Stimulated activated CD8-positive, alpha-beta memory T cell treated with anti-CD3 and anti-CD28 coated beads, Interleukin-15, amount 100 ng/mL, for 4 hours (primary cell): Measurements from ENCODE around the gene DLG5.

Experiments used
- DNase-seq, 2 donors: peaks; one replicate each; pipeline ENCODE4 v3.0.0-alpha.2; 2020; ENCODE audit warnings: low read depth in 2 of 2

The DLG5 gene

DNA sequence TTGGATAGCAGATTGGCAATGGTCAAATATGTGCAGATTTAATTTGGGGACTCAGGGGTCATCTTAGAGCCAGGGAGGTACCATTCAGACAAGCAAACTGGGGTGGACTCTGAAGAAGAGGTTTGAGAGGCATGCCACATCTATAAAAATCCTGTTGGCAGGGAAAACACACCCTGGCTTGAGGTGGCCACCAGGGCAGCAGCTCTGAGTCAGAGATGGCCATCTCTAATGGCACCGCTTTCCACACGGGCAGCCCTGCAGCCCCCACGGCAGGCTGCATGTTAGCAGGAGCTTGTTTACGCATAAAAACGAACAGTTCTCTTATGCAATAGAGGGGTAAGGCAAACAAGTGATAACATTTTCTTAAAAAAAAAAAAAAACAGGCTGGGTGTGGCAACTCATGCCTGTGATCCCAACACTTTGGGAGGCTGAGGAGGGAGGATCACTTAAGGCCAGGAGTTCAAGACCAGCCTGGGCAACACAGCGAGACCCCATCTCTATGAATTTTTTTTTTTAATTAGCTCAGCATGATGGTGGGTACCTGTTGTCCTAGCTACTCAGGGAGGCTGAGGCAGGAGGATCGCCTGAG is 14.9 kb downstream of the DLG5 start:
- DNase-seq: no peak

DNA sequence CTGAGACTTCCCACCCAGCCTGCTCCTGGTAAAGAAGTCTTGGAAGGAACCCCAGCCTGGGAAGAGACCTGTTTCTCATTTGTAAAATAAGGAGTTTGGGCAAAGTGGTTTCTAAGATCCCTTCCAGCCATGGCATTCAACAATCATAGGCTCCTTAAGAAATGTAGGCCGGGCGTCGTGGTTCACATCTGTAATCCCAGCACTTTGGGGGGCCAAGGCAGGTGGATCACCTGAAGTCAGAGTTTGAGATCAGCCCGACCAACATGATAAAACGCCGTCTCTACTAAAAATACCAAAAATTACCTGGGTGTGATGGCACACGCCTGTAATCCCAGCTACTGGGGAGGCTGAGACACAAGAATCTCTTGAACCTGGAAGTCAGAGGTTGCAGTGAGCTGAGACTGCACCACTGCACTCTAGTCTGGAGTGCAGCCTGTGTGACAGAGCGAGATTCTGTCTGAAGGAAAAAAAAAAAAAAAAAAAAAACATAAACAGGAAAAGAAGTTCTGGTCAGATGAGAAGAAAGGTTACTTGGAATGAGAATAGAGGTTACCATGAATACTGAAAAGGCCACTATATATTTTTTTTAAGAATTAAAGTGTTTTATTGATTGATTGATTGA is 15.9 kb downstream of the DLG5 start:
- no peak for DNase-seq

DNA sequence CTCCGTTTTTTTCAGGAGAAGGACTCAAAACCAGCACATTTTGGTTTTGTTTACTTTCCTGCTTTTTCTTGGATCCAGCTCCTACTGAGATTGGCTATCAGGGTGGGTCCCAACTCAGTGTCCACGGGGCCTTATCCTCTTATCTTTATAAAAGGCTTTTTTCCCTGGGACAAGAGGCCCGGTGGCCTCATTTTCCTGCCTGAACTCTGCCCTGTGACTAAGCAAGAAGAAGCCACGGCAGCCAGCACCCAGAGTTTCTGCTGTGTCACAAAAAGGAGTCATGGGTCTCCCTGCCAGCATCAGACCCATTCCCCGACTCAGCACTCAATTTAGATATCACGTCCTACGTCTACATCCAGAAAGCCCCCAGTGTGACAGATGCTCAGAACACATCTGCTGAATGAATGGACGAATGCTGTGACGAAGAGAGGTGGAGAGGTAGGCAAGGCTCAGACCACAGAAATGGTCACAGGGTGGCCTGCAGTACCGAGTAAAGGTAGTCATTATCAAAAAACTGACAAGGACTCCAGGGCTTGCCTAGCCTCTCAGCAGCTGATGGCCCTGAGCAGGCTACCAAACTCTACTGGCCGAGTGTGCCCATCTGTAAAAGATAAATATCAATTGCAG is 16.7 kb downstream of the DLG5 start:
- DNase-seq: no peak

DNA sequence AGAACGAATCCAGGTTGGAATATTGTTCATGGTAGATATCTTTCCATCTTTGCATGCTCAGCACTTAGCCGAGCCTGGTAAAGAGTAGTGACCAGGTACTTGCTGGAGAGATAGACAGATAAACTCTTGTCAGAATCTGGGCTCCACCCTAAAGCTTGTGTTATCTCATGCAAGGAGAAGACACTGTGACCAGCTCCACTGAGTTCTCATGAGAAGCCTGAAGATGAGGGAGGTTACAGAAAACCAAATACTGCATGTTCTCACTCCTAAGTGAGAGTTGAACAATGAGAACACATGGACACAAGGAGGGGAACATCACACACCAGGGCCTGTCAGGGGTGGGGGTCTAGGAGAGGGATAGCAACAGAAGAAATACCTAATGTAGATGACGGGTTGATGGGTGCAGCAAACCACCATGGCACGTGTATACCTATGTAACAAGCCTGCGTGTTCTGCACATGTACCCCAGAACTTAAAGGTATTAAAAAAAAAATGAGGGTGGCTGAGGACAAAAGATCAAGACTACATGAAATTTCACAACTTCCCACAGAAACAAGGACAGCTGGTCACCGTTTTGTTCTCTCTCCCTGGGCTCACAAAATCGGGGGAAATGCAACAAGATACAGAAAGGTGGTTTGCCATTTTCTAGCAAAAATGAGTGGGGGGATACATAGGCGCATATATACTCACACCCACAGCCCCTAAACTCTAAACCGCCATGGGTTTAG is 17.4 kb downstream of the DLG5 start:
- no peak for DNase-seq

DNA sequence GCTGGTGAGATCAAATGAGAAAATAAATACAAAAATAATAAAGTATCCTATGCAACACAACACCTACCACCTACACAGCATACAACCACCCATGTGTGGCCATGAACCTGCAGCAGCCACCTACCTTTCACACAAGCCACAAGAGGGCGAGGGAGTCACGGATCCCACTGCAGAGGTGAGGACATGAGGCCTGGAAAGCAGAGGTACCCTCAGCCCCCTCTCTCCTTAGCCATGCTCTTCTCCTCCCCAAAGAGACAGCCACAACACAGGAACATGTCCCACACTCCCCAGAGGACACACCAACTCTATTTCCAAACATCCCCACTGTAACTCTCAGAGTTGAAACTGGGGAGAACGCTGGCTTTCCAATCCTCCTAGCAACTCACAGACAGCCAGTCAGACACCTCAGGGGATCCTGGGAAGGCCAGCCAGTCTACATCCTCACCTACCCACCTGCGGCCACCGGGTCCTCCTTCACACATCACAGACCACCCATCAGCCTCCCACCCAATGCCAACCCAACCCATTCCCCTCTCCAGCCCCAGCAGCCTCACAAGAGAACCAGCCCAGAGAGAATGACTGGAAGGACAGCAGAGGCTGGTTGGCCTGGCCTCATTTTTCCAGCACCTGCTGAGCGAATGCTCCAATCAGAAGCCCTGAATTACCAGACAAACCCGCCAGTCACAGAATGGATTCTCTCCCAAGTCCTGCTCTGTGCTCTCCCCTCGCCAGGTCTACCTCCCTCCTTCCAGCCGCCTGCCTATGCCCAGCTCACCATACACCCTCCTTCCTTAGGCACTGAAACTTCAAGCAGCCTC is 18.4 kb downstream of the DLG5 start:
- DNase-seq: no peak

DNA sequence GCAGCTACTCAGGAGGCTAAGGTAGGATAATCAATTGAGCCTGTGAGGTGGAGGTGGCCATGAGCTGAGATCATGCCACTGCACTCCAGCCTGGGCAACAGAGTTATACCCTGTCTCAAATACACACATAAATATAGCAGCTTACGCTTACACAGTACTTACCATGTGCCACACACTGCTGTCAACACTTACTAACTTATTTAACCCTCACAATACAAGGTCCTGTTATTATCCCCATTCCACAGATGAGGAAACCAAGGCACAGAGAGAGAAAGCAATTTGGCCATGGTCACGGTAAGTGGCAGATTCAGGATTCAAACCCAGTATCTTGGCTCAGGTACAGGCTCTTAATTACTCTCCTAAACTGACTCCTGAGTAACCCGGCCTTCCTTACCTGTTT is 19.1 kb downstream of the DLG5 start:
- no peak for DNase-seq

DNA sequence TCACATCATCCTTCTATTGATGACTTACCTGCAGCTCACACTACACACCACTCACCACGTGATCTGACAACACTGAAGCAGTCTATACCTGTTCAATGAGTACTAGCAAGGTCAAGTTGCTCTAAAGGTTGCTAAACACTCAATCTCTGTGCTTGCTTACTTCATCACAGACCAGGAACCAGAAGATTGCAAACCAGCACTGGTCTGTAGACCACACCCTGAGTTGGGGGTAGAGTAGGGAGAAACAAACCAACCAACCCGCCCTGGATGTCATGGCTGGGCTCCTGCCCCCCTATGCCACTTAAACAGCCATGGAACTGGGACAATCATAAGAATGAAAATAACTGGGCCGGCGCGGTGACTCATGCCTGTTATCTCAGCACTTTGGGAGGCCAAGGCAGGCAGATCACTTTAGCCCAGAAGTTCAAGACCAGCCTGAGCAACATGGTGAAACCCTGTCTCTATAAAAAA is 19.6 kb downstream of the DLG5 start:
- DNase-seq: no peak

DNA sequence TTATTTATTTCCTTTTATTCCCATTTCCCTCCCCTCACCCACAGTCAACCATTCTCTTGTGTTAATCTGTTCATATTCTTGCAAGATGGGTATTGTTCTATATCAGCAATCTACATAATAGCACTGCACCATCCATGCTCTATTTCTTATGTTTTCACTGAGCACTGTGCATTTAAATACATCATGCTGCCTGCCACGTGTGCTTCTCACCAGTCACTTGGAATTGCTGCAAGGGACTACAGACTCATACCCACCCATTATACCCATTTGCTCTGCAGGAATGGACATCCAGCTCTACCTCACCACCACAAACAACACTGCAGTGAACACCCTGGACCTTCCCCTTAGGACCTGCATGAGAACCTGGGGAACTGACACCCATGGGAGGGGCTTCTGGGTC is 20.8 kb downstream of the DLG5 start:
- no peak for DNase-seq

DNA sequence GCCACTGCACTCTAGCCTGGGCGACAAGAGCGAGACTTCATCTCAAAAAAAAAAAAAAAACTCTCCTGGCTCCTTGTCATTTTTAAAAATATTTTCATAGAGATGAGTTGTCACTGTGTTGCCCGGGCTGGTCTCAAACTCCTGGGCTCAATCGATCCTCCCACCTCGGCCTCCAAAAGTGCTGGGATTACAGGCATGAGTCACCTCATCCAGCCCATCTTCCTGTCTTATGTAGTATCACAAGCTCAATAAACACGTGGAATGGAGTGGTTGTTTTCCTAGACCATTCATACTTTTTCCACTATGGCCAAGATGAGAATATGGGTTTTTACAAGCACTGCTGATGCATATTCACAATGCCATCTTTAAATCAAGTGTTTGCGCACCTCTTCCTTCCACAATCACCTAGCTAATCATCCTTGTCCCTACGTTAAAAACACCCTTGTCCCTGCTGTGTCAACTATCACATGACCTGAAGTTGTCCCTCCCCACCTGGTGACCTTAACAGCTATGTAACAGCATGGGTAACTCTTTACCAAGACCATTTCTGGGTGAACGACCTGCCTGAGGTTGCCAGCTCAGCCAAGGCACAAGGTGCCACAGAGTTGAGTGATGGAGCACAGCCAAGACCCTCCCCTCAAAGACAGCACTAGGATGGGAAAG is 21.3 kb downstream of the DLG5 start:
- no peak for DNase-seq

DNA sequence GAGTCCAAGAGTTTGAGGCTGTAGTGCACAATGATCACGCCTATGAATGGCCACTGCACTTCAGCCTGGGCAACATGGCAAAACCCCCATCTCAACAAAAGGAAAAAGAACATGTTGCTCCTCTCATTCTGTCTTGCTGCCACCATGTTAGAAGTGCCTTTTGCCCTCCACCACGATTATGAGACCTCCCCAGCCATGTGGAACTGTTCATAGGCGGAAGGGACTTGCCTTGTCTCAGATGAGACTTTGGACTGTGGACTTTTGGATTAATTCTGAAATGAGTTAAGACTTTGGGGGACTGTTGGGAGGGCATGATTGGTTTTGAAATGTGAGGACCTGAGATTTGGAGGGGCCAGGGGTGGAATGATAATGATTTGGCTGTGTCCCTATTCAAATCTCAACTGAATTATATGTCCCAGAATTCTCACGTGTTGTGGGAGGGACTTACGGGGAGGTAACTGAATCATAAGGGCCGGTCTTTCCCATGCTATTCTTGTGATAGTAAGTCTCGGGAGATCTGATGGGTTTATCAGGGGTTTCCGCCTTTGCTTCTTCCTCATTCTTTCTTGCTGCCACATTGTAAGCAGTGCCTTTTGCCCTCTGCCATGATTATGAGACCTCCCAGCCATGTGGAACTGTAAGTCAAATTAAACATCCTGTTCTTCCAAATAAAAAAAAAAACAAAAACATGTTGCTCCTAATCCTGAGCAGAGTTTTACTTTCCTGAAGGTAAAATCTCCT is 22.3 kb downstream of the DLG5 start:
- no peak for DNase-seq

DNA sequence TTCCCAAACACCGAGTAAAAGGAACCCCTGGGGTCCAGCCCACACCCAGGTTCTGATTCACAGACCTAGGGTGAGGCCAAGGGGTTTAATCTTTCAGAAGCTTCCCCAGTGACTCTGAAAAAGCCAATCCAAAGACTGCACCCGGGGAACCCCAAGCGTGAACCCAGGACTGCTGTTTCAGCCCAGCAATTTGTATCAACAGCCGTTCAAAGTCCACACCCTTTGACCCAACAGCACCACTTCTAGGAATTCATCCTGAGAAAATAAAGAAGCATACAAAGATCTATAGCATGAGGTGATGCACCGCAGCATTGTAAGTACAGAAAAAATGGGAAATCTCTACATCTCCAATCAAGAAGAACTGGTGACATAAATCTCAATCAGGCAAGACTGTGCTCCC is 24.4 kb downstream of the DLG5 start:
- DNase-seq: no peak

DNA sequence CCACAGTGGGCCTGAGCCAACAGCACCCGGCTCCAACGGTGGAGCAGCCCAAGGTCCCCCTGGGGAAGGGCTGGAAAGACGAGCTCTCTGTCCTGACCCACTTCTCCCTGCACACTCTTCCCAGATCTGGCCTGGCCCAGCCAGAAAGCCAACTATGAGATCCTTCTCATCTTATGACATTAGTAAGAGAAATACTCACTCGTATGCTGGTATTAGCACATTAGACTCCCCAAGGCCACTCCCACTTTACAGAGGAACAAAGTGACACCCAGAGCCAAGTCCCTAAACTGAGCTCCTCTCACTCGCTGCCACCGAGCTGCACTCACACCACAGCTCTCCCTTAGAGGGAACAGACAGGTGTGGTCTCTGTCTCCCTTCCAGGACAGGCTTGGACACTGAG is 24.8 kb downstream of the DLG5 start:
- DNase-seq: no peak

DNA sequence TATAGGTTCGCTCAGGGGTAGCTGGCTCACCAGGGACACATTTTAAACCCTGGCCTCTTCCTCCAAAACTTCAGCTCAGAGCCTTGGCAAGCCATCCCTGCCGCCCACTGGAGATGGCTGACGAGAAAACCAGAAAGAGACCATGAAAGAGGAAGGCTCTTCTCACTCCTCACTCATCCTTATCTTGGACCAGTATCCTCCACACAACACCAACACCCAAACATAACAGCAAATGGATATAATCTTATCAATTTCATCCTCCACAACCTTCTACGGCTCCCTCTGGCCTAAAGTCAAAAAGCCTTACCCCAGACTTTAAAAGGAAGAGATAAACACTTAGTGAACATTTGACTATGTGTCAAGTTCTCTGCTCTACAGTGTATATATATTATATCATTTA is 26.9 kb downstream of the DLG5 start:
- no peak for DNase-seq

DNA sequence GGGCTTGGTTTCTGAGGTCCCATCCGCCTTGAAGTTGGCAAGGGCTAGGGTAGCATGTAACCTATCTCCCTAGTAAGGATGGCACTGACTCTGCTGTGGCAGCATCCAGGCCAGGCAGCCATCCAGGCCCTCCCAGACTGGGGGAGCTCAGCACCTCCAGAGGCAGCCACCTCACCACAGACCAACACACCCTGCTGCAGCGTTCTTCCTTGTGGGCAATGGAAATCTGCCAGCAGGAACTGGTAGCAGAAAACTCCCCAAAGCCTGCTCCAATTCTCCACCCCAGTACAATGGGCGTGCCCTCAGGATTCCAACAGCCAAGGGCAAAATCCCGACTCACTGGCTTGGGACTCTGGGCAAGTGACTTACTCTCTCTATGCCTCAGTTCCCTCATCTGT is 27.5 kb downstream of the DLG5 start:
- DNase-seq: no peak

DNA sequence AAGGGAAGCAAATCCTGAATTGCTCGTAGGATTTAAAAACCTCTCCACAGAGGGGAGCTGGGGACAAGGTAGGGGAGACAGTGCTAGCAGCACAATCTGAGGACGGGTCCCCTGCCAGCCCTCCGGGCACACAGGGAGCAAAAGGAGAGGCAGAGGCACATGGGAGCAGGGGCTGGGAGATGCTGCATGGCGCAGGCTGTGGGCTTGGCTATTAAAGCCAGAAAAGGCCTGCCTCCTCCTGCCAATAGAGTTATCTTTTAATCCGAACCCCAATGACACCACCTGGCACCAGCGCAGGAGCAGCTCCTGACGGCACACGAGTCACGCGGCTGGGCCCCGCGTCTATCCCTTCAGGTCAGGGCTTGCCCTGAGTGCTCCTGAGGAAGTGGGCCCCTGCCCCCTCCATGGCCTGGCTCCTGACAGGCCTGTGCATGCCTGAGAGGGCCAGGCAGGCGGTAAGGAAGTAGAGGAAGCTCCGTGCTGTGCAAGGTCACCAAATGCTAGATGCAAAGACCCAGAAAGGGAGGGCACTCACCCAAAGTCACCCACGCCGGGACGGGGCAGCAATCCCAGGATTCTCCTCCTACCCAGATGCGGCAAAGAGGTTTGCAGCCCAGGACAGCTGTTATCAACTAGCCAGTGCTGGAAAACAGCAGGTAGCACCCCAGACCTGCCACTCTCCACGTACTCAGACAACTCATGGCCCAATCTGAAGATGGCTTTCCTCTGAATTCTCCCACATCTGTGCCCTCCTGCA is 28.1 kb downstream of the DLG5 start:
- no peak for DNase-seq

DNA sequence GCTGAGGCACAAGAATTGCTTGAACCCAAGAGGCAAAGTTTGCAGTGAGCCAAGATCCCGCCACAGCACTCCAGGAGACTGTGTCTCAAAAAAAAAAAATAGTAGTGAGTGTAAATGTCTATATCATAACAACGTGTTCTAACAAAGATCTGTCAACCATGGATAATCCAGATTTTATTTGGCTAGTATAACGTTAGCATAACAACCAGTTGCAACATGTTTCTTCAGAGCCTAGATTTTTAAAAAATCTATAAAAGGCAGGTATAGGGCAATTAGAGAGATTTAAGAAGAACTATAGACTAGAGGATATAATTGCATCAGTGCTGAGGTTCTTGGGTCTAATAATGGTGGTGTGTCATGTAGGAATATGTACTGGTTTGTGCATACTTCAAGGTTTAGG is 30.5 kb downstream of the DLG5 start:
- DNase-seq: no peak

DNA sequence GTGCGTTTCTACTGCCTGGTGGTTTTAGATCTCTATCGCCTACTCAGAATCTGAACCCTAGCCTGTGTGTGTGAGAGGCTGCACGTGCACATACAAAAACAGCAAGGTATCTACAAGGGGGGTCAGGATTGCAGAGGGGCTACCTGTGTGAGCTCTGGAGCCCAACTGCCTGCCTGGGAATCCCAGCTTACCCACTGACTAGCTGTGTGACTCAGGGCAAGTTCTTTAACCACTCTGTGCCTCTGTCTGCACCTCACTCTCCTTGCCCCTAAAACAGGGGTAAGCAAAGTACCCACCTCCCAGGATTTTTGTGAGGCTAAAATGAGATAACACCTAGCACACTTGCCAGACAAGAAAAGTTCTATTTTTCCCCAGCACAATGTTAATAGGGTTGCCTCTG is 32.5 kb downstream of the DLG5 start:
- no peak for DNase-seq

DNA sequence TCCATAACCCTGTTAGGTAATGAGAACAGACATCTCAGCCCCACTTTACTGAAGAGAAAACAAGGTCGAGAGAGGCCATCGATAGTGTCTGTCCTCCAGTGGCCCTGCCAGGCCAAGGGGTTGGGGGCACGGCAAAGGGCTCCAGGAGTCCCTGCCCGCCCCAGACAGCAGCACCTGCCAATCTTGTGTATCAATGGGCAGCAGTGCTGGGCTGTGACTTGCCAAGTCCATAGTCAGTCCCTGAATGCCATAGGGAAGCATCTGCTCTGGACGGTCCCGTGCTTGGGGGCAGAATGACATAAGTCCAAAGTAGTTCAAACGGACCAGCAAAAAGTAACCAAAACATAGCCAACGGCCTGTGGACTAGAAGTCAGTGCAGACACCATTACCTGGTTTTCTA is 33.2 kb downstream of the DLG5 start:
- DNase-seq: no peak

DNA sequence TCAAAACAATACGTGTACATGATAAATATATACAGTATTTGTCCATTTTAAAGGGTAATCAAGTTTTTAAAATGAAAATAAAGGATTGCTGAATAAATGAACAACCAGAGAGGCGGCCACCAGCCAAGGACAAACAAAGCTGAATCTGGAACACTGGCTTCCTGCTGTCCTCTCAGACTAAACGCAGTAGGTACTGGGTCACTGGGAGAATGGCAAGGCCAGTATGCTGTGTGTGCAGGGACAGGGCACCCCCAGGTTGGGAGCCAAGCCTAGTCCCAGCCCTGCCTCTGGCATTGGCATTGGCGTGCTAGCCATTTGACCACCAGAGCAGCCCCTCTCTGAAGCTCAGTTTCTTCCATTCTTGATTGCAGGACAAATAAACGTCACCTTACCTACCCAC is 33.8 kb downstream of the DLG5 start:
- DNase-seq: no peak
